ENCODE results near the gene SEMA6A.

SEMA6A gene, protein sequence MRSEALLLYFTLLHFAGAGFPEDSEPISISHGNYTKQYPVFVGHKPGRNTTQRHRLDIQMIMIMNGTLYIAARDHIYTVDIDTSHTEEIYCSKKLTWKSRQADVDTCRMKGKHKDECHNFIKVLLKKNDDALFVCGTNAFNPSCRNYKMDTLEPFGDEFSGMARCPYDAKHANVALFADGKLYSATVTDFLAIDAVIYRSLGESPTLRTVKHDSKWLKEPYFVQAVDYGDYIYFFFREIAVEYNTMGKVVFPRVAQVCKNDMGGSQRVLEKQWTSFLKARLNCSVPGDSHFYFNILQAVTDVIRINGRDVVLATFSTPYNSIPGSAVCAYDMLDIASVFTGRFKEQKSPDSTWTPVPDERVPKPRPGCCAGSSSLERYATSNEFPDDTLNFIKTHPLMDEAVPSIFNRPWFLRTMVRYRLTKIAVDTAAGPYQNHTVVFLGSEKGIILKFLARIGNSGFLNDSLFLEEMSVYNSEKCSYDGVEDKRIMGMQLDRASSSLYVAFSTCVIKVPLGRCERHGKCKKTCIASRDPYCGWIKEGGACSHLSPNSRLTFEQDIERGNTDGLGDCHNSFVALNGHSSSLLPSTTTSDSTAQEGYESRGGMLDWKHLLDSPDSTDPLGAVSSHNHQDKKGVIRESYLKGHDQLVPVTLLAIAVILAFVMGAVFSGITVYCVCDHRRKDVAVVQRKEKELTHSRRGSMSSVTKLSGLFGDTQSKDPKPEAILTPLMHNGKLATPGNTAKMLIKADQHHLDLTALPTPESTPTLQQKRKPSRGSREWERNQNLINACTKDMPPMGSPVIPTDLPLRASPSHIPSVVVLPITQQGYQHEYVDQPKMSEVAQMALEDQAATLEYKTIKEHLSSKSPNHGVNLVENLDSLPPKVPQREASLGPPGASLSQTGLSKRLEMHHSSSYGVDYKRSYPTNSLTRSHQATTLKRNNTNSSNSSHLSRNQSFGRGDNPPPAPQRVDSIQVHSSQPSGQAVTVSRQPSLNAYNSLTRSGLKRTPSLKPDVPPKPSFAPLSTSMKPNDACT

DNA sequence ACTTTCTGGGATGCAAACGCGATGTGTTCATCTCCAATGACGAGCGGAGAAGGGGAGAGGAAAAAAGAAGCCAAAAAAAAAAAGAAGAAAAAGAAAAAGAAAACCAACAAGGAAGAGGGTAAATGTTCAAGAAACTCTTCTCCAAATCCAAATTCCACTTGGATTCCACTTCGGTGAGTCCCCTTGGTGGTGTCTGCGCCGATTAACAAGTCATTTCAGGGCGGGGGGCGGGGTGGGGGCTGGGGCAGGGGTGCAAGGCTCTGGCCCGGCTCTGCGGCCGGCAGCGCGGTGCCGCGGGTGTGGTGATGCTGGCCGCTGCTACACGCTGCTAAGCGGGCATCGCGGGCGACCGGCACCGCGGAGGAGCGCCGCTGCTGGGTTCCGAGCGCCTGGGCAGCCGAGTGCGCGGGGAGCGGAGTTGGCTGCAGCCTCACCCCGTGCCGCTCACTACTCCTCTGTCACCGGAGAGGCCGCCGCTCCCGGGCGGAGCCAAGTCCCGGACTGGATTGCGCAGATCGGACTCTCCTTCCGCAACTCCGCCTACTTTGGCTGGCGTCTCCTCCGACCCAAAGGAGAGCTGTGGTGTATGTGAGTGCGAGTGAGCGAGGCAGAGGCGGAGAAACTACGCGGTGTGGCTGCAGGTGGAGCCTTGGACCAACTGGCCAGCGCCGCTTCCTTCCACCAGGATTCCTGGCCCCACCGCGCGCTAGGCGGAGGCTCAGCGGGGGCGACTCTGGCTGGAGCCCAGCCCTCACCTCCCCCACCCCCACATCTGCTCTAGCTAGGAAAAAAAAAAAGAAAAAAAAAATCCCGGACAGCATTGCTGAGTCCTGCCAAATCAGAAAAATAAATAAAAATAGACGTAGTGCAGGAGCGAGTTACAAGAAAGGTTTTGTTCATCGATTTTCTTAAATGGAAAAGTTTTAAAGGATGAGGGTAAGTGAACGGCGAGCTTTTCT is at the start of gene SEMA6A:
SEMA6A (minus strand) TSS at position 457 of the 959 bp plus-strand sequence. CDS start 69,879 bp downstream, outside the sequence.
- DNase-seq (ENCODE audit: low read depth), result no peak

DNA sequence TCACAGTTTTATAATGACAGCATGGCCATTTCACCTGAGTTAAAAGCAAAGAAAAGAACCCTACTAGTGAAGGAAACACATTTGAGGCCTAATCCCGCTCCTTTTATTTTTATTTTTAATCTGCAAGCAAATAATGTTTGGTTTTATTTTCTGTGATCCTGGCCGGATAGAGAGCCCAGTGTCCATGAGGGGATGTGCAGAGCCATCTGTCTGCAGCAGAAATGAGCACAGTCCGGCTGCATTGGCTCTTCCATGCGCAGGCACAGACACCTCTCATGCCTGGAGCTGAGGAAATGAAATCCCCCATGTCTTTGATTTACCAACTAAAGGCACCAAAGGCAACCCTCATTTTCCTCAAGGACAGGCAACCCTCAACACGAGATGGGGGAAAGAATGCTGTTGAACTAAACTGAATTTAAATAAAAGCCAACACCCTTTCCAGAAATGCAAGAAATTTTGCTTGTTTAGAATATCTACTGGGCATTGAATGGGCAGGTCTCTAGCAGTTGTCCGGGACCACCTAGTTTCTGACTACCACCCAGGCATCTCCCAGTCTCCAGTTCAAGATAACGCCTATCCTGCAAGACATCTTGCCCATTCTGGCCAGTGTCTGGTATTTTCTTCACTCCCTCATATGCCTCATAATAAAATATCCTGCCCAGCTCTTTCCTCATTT is 47.9 kb upstream of the SEMA6A start:
- no peak for DNase-seq (ENCODE audit: low read depth)

DNA sequence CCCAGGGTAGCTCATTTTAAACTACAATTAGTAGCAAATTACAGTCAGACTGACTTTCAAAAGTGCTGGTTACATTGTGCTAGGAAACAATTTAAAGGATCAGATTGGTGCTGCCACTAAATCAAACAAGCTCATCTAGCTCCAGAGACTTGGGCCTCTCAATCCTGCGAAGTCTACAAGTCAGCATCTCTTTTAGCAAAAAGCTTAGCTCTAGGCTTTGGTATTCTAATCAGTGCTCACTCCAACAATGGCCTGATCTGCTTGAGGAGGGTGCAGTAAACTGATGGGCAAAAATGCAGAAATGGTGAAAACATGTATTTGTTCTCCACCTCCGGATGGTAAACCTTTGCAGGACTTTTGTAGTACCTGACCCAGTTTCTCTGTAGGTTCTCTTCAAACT is 47.0 kb upstream of the SEMA6A start:
- no peak for DNase-seq (ENCODE audit: low read depth)

DNA sequence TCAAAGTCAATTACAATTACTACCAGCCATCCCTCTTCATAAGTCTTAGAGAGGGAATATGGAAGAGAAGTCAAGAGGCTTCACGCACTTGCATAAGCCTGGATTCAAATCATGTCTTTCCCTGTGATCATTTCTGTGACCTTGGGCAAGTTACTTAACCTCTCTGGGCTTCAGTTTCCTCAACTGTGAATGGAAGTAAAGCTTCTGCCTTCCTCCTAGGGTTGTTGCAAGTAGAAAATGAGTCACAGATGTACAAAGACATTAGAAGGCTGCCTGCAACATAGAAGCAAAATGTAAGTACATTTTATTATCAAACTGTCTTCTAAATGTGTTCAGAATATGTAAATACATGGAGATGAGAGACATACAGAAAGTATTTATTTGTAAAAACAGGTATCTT is 42.3 kb upstream of the SEMA6A start:
- DNase-seq (ENCODE audit: low read depth), result no peak

DNA sequence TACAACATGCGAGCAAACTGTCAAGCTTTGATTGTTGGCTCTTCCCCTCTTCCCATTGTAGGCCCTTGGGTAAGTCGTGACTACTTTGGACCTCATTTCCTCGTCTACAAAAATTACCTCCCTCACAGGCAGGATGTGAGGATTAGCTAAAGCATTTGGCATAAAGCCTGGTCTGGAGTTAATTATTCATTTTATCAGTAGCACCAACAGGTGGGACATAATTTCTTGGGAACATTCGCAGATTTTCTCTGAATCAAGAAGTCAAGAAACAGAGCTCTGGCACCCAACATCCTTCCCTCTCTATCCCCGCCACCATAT is 39.9 kb upstream of the SEMA6A start:
- DNase-seq (ENCODE audit: low read depth), result no peak

DNA sequence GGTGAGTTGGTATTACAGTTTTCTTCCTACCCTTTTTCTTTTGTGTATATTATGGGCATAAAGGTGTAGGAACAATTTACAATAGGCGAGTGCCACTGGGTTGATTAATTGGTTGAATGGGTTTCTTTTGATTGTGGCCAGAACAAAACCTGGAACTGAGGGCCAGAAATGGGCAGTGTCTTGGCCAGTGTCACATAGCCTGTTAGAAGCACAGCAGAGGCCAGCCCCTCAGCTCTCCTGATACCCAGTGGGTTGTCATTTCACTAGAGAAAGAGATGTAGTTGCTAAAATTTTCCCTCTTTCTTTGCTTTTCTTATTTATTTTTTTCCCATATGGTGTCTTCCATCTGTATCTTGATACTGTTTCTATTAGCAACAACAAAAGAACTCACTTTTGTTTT is 38.8 kb upstream of the SEMA6A start:
- DNase-seq (ENCODE audit: low read depth), result no peak

DNA sequence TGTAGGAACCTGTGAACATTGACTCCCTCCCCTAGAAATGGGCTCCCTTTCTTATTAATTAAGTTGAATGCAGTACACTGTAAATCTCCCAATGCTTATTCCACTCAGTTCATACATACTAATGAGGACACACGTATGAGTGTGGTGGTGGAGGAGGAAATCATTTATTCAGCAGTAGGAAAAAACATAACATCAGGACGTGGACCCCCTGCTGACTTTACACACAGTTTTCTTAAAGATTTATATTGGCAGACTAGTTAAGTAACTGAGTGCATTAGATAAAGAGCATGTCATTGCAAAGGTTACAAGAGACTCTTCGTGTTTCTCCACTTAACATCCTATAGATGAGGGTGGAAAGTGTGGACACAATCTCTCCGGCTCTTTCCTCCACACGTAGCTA is 37.8 kb upstream of the SEMA6A start:
- DNase-seq (ENCODE audit: low read depth), result no peak

DNA sequence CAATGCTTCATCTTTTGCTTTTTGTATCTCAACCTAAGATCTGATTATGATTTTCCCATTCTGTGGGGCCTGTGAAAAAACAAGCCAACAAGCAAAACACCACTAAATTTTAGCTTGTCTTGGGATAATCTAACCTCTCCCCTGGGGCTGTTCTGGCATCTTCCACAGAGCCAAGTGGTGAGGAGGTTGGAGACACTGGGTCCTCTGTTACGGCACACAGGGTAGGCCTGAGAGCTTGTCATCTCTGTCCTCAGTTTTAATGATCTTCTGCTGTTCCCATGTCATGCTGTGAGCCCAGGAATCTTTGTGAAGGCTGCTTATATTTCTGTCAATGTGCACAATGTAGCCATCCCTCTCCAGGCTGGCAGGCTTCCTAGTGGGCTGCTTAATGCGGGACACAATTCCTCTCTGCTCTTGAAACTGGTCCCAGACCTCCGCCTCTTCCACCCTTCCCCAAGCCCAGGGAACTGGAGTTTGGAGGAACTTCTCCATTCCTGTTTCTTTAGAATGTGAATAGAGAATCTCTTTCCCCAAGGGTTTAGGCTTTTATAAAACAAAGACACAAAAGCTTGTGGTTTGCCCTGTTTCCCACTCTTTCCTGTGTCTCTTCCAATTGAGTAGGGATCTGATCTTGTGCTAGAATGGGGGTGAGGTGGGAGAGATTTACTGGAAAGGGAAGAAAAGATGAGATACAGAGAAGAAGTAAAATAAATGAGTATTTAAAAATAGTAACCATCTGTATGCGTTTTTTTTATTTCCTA is 30.9 kb upstream of the SEMA6A start:
- DNase-seq (ENCODE audit: low read depth), result no peak

DNA sequence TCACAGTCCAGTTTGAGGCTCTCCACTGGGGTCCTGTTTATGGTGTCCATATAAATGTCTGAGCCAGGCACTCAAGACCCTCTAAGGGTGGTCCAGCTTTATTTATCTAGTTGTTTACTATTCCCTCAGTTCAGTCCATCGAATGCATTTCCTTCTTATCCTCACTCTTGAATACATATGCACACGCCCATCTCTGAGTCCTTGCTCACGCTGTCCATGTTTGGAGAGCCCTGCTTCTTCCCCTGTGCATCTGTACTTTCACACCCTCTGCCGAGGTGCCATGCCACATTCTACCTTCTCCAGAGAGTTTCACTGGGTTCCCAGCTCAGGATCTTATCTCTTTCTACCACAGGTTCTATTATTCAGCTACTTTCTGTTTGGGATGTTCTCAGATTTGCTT is 30.2 kb upstream of the SEMA6A start:
- DNase-seq (ENCODE audit: low read depth), result no peak

DNA sequence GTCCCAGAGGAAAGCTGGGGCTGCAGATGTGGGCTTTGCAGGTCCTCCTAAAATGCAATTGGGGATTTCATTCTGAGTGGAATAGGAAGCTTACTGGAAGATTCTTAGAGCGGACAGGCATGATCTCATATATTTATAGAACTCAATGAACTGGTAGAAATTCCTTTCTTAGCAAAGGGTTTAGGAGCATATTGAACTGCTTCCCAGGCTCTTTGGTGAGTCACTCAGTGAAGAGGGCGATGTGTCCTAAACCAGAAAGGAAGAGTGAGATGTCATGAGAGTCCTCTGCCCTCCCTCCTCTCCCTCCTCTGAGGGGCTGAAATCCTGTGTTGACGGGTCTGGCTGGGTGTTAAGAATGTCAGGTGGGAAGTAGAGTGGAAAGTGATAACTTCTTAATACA is 26.3 kb upstream of the SEMA6A start:
- no peak for DNase-seq (ENCODE audit: low read depth)

DNA sequence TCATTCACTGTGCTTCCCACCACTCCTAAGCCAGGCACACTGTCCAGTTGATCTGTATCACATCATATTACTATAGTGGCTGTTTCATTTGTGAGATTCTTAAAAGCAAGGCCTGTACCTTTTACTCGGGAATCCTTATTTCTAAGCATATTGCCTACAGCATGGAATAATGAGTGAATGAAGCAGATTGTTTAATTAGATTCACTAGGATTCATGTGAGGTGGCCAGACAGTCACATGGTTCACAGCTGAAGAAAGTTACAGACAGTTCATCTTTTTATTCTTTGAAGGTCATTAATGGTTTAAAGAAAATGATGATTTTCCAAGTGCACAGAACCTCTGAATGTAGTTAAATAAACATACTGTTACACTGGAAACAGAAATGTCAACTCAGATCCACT is 24.3 kb upstream of the SEMA6A start:
- no peak for DNase-seq (ENCODE audit: low read depth)

DNA sequence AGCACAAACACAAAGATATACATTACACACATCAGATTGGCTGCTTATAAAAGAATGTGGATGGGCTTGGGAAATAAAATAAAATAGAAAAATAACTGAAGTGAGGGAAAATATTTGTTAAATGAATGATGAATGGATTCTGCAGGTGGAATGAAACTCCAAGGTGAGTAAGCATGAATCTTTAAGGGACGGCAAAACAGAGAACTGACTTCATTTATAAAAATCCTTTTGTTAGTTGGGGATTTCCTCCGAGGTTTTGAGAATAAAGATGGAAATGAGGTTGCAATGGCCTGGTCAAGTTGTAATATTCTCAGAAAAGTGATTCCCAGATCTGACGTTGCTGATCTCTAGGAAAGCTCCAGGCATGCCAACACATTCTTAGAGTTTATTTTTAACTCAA is 20.9 kb upstream of the SEMA6A start:
- no peak for DNase-seq (ENCODE audit: low read depth)

DNA sequence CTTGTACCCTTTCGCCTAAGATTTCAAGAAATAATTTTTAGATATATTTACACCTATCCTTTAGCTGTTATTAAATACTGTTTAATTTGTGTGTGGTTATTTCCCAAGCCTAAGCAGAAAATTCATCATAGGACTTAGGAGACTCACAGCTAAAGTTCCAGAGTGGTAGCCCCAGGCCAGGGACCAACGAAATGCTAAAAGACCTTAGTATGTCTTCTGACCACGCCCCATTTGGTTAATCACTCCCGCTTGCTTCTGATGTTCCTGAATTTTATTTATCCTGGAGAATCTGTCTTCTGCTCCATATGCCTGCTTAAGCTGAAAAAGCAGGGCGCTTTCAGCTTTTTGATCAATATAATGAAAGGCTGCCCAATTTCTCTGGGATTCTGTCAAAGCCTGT is 18.7 kb upstream of the SEMA6A start:
- no peak for DNase-seq (ENCODE audit: low read depth)

DNA sequence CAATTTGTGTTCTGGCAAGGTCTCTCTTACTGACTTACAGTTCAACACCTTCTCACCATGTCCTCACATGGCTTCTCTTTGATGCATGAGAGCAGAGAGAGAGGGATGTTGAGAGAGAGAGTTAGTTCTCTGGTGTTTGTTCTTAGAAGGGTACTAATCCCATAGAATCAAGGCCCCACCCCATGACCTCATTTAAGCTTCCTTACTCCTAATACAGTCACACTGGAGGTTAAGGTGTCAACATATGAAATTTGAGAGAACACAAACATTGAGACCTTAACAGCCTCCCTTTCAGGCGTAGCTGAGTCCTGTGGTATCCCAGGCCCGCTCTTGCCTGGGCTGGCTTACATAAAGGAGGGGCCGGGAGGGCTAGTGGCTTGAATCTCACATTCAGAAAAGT is 10.6 kb upstream of the SEMA6A start:
- DNase-seq (ENCODE audit: low read depth), result no peak

DNA sequence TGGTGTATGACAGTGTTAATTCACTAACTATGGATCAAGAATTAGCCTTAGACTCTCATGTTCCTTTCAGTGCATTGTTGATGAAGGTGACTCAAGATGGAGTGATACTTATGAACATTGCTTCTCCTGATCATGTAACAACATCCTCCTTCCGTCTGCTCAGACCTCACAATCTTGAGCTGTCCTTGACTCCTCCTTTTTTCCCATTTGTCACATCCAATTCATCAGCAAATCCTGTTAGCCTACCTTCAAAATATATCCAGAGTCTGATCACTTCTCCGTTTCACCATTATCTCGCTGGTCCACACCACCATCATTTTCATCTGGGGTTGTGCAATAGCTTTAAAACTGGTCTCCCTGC is 9.2 kb upstream of the SEMA6A start:
- no peak for DNase-seq (ENCODE audit: low read depth)

DNA sequence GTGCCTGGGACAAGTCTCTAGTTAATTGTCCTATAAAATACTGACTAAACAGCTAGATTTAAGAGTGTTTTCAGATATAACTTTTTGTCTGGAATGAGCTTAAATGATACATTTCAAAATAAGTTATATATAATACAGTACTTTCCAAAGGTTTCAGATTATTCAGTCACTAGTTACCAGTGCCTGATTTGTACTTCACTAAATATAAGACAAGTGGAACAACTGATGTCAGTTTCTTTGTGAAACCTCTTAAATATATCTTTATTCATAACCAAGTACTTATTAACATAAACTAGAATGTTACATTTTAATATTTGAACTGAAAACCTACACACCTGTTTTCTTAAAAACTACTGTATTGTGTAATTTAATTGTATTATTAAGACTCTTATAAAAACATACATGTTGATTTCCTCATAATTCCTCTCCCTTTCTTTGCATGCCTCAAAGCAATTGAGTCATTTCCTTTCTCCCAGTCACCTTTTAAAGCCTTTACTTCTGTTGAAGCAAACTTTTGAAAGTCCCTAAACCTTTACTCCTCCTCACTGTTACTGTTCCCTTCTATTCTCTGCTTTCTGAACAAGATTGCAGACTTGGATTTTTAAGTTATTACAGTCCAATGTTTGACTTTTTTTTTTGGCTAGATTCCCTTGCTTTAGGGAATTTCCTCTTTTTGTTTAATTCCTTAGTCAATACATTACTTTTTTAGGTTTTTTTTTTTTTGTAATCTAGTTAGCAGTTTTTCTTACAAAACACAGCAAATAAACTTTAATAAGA is 8.7 kb upstream of the SEMA6A start:
- DNase-seq (ENCODE audit: low read depth), result no peak

DNA sequence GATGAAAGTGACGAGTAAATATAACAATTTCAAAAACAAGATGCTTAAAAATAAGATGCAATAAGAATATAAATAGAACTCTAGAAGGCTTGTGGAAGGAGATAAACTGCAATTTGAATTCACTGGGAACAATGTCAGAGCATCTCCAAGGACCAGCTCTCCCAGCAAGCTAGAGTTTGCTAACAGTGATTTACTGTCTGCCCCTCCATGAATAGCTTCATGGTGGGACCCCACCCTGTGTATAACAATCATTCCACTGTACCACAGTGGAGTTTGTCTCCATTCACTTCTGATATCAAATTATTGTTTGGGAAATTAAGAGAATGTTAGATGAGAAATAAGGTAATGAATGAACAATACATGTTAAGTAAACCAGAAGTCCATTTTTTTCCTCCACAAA is 7.3 kb upstream of the SEMA6A start:
- no peak for DNase-seq (ENCODE audit: low read depth)

DNA sequence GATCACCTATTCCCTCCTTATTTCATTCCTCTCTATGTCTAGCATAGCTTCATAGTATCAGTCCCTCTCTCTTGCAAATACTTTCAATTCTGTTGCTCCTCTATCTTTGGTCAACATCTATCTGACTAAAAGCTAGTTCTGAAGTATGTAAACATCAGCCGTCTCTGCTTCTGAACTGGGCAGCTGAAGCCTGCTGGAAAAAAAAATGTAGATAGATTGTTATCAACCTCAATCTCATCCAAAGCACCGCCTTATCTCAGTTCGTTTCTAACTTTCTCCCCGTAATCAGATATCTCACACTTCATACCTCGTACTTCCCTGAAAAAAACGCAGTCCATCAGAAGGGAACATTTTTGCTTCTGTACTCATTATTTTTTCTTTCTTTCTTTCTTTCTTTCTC is 4.5 kb upstream of the SEMA6A start:
- DNase-seq (ENCODE audit: low read depth), result no peak

DNA sequence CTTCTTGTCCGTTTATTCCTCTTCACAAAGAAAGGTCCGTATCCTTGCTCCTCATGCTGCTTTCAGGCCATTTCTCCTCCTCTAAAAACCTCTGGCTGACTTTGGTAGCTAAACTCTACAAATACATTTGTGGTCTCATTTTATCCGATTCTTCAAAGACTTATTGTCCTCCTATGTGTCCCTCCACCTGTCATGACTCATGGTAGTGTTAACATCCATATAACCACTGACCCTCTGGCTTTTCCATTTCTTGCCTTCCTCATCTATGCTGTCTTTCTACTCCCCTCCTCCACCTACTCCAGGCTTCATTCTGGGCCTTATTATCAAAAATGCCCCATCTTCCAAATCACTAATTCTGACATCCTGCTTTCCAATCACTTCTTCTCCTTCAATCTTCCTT is 4.1 kb upstream of the SEMA6A start:
- DNase-seq (ENCODE audit: low read depth), result no peak

Data from stimulated activated CD8-positive, alpha-beta memory T cell treated with anti-CD3 and anti-CD28 coated beads, Interleukin-12 subunit alpha, Interleukin-12 subunit beta, amount 100 ng/mL, for 4 hours (primary cell).